HCT116 (cell line): ENCODE results near the gene AFF1. TPM values are rescaled to one million over a fixed set of nuclear protein-coding genes. Genes with fewer than 3 reads are reported as not detected.

Experiments used
- ATAC-seq: fragments of 200-7000 bp; cut with Tn5 transposase; 2 replicates; pipeline ENCODE4 v1.9.1; 2020; ENCODE audit warnings: mild to moderate bottlenecking, moderate library complexity
- BruUV-seq: library from RNA; stranded (reverse); fragments of 400-500 nt; replicated peaks from 2 replicates; lab custom pipeline; 2021; lab: Mats Ljungman, UMichigan
- CTCF ChIA-PET: fragments of 300-600 bp; sonication (Branson Sonifier 250); formaldehyde crosslinking; loops from one replicate; lab custom pipeline; 2021; ENCODE audit warnings: antibody characterized with exemption; lab: Charles Lee
- POLR2A ChIA-PET: fragments of 300-600, 350-600 bp; sonication (Branson Sonifier 250); formaldehyde crosslinking; loops from one replicate; lab custom pipeline; 2021; ENCODE audit warnings: antibody characterized with exemption; lab: Charles Lee
- RAD21 ChIA-PET, 2 experiments: fragments of 300-600 bp; sonication (Branson Sonifier 250); formaldehyde crosslinking; loops; one replicate each; lab custom pipeline; 2023; ENCODE audit warnings: low total read pairs in 2 of 2; ENCODE audit not compliant: uncharacterized antibody in 2 of 2, unreplicated experiment in 2 of 2, low non-redundant PET in 1 of 2; lab: Charles Lee
- DNase-seq: peaks from one replicate; pipeline ENCODE4 v3.0.0-alpha.2; 2010; ENCODE audit warnings: low read depth, low spot score
- H2AFZ ChIP-seq: fragments of 200-600 bp; shearing (Covaris generic), sonication (generic); 2 replicates; pipeline ENCODE4 v1.6.1; 2017; ENCODE audit warnings: low read depth, mixed run types, mixed read lengths, antibody characterized with exemption, low read length; ENCODE audit not compliant: poor library complexity, severe bottlenecking
- H3K27ac ChIP-seq: 2 replicates; pipeline ENCODE4 v1.5.1; 2012; ENCODE audit warnings: low read depth, low read length
- H3K27me3 ChIP-seq: fragments of 200-600 bp; sonication (generic); 2 replicates; pipeline ENCODE4 v1.6.1; 2016; ENCODE audit warnings: mixed run types, low read length, mixed read lengths; ENCODE audit not compliant: insufficient read depth
- H3K36me3 ChIP-seq, 2 experiments: fragments of 200-500 bp in 1 of 2; fragments of 200-600 bp in 1 of 2; sonication (Bioruptor generic) in 1 of 2; sonication (generic) in 1 of 2; 2 replicates each; pipeline versions ENCODE4 v1.5.1 to v1.6.1; 2014 to 2016; ENCODE audit warnings: low read length in 2 of 2, inconsistent platforms in 1 of 2, mixed read lengths in 1 of 2, mixed run types in 1 of 2; ENCODE audit not compliant: insufficient read depth in 2 of 2, control insufficient read depth in 1 of 2
- H3K4me1 ChIP-seq, 2 experiments: fragments of 200-600 bp in 1 of 2; sonication (generic) in 1 of 2; 2 replicates each; pipeline versions ENCODE4 v1.5.1 to v1.6.1; 2012 to 2017; ENCODE audit warnings: low read length in 2 of 2, inconsistent platforms in 1 of 2, mild to moderate bottlenecking in 1 of 2, mixed read lengths in 1 of 2, mixed run types in 1 of 2, moderate library complexity in 1 of 2; ENCODE audit not compliant: insufficient read depth in 2 of 2, control insufficient read depth in 1 of 2
- H3K4me2 ChIP-seq: fragments of 200-600 bp; sonication (generic); 2 replicates; pipeline ENCODE4 v1.6.1; 2017; ENCODE audit warnings: mixed run types, low read length, mixed read lengths
- H3K4me3 ChIP-seq, 2 experiments: fragments of 200-600 bp in 1 of 2; sonication (generic) in 1 of 2; replicated peaks in 1 of 2; 2 replicates each; pipeline ENCODE4 v1.5.1; 2011 to 2016; ENCODE audit warnings: low read length in 2 of 2, control low read depth in 1 of 2, low read depth in 1 of 2, mild to moderate bottlenecking in 1 of 2, mixed read lengths in 1 of 2, mixed run types in 1 of 2
- H3K79me2 ChIP-seq: fragments of 200-600 bp; sonication (generic); 2 replicates; pipeline ENCODE4 v1.6.1; 2017; ENCODE audit warnings: mild to moderate bottlenecking, mixed run types, low read length, moderate library complexity, mixed read lengths; ENCODE audit not compliant: insufficient read depth
- H3K9ac ChIP-seq: fragments of 200-600 bp; sonication (generic); 2 replicates; pipeline ENCODE4 v1.6.1; 2016; ENCODE audit warnings: low read length, mixed read lengths
- H3K9me2 ChIP-seq: fragments of 200-600 bp; sonication (generic), shearing (Covaris generic); 2 replicates; pipeline ENCODE4 v1.6.1; 2017; ENCODE audit warnings: mixed run types, mild to moderate bottlenecking, moderate library complexity; ENCODE audit not compliant: insufficient read depth
- H3K9me3 ChIP-seq, 2 experiments: fragments of 200-500 bp in 1 of 2; fragments of 200-600 bp in 1 of 2; sonication (Bioruptor generic) in 1 of 2; sonication (generic) in 1 of 2; 2 replicates each; pipeline ENCODE4 v1.6.1; 2014 to 2017; ENCODE audit warnings: low read length in 2 of 2, mixed read lengths in 2 of 2, inconsistent platforms in 1 of 2, low read depth in 1 of 2, mild to moderate bottlenecking in 1 of 2, mixed run types in 1 of 2, moderate library complexity in 1 of 2; ENCODE audit not compliant: control insufficient read depth in 1 of 2, insufficient read depth in 1 of 2
- H4K20me1 ChIP-seq: fragments of 200-600 bp; sonication (generic), shearing (Covaris generic); 2 replicates; pipeline ENCODE4 v1.6.1; 2017; ENCODE audit warnings: mixed run types, mild to moderate bottlenecking, moderate library complexity; ENCODE audit not compliant: insufficient read depth
- CBX3 ChIP-seq: IDR thresholded peaks from 2 replicates; pipeline ENCODE4 v1.6.1; 2012; ENCODE audit warnings: low read depth
- CTCF ChIP-seq, 3 experiments: fragments of 200-600 bp in 1 of 3; sonication (generic) in 1 of 3; IDR thresholded peaks in 2 of 3; conservative IDR thresholded peaks in 1 of 3; 2 replicates each; pipeline ENCODE4 v1.5.1; 2012 to 2017; ENCODE audit warnings: low read depth in 2 of 3, low read length in 2 of 3, antibody characterized with exemption in 1 of 3, borderline replicate concordance in 1 of 3, control low read depth in 1 of 3, mild to moderate bottlenecking in 1 of 3, mixed read lengths in 1 of 3, mixed run types in 1 of 3, moderate library complexity in 1 of 3; ENCODE audit not compliant: insufficient read depth in 1 of 3
- EZH2phosphoT487 ChIP-seq: fragments of 200-600 bp; IDR thresholded peaks from 2 replicates; pipeline ENCODE4 v1.6.1; 2018; ENCODE audit warnings: antibody characterized with exemption, borderline replicate concordance
- FOSL1 ChIP-seq: IDR thresholded peaks from 2 replicates; pipeline ENCODE4 v1.6.1; 2012; ENCODE audit warnings: low read depth
- JUND ChIP-seq: IDR thresholded peaks from 2 replicates; pipeline ENCODE4 v1.6.1; 2012
- POLR2A ChIP-seq: IDR thresholded peaks from 2 replicates; pipeline ENCODE4 v1.7.0; 2011; ENCODE audit warnings: borderline replicate concordance; ENCODE audit not compliant: insufficient read depth, insufficient read length; ENCODE audit errors: extremely low read depth
- POLR2AphosphoS5 ChIP-seq: IDR thresholded peaks from 2 replicates; pipeline ENCODE4 v1.6.1; 2011; ENCODE audit warnings: mild to moderate bottlenecking, low read depth, low read length, moderate library complexity
- REST ChIP-seq: IDR thresholded peaks from 2 replicates; pipeline ENCODE4 v1.6.1; 2012; ENCODE audit warnings: low read depth
- SRF ChIP-seq: IDR thresholded peaks from 2 replicates; pipeline ENCODE4 v1.6.1; 2012; ENCODE audit warnings: low read depth
- ZBTB33 ChIP-seq: IDR thresholded peaks from 2 replicates; pipeline ENCODE4 v1.6.1; 2011; ENCODE audit warnings: mild to moderate bottlenecking, low read length, moderate library complexity; ENCODE audit not compliant: insufficient replicate concordance; ENCODE audit errors: extremely low read depth
- ZNF274 ChIP-seq: fragments of 200-500 bp; sonication (Bioruptor generic); IDR thresholded peaks from 2 replicates; pipeline ENCODE4 v1.6.1; 2014; ENCODE audit warnings: mild to moderate bottlenecking, low read depth, low read length, inconsistent platforms
- intact Hi-C: fragments of 100-400 bp; cut with micrococcal nuclease; formaldehyde crosslinking; loops from 2 replicates; pipeline ENCODE4 v1.10.0; 2022
- total RNA-seq: library from RNA; stranded (reverse); gene quantifications from one replicate; pipeline ENCODE4 v1.2.1, GENCODE V29; 2021; ENCODE audit not compliant: unreplicated experiment

Gene AFF1
- total RNA-seq, 1 experiment from 2014 or later, result 43.1 TPM

- TF ChIP-seq CTCF (IDR thresholded peaks at IDR 0.05 in 2 of 3, conservative IDR thresholded peaks at IDR 0.05 in 1 of 3; ENCODE audit: borderline replicate concordance in 1 of 3, insufficient read depth in 1 of 3, low read depth in 2 of 3, low read length in 2 of 3), result no peak
- no peak for TF ChIP-seq FOSL1
- TF ChIP-seq POLR2AphosphoS5, result no peak
- TF ChIP-seq REST, result no peak
- TF ChIP-seq CBX3, result no peak
- no peak for TF ChIP-seq EZH2phosphoT487
These were observed 218.5 kb downstream of the AFF1 start (continued) for GRCh38 chr4:87153078-87153870.

GRCh38 chr4:87165892-87166291 lies 231.1 kb downstream of the AFF1 start:
- Histone ChIP-seq H3K4me2 (no peak overlapping the region), H3K9me3 (no peaks in the 10 kb centered on the region)

More at GRCh38 chr4:87165892-87166291, 231.1 kb downstream of the AFF1 start:
- TF ChIP-seq REST (no peak), ZBTB33 (no peak), ZNF274 (no peak), SRF (no peak), POLR2A (no peak), JUND (no peak), POLR2AphosphoS5 (no peak)
- TF ChIP-seq, all 23 proteins: peak for 0
- no TSS peak for BruUV-seq
- DNase-seq, result no peak
- Histone ChIP-seq H3K79me2 (no peaks in the 10 kb centered on the region), H4K20me1 (no peaks in the 10 kb centered on the region), H2AFZ (no peak overlapping the region), H3K36me3 (peaks cover 0 to 6% of the 10 kb centered on the region in 2 experiments; a peak in 2 of 4 replicates), H3K9me2 (no peaks in the 10 kb centered on the region), H3K27ac (no peak overlapping the region), H3K4me3 (no peak overlapping the region), H3K27me3 (no peaks in the 10 kb centered on the region), H3K4me1 (no peaks in the 10 kb centered on the region), H3K9ac (no peak overlapping the region)
- intact Hi-C loops, result no loop called here
- RAD21 ChIA-PET, result no interaction called here
- CTCF ChIA-PET, result no interaction called here
- no peak for ATAC-seq
- POLR2A ChIA-PET, result no interaction called here
